Esophagus (tissue), 2 donors: ENCODE measurements around the gene IGSF3. TPM values are rescaled to one million over a fixed set of nuclear protein-coding genes. Genes with fewer than 3 reads are reported as not detected.

Source experiments
- H3K27ac ChIP-seq, 2 donors: one replicate each; pipeline ENCODE4 v1.5.1; 2013; ENCODE audit warnings: low read depth in 2 of 2, mild to moderate bottlenecking in 2 of 2, inconsistent platforms in 1 of 2, low read length in 1 of 2, moderate library complexity in 1 of 2
- H3K27me3 ChIP-seq, 2 donors: one replicate each; pipeline ENCODE4 v1.6.1; 2013; ENCODE audit warnings: low read length in 2 of 2, control low read depth in 1 of 2, mild to moderate bottlenecking in 1 of 2; ENCODE audit not compliant: insufficient read depth in 2 of 2, control insufficient read depth in 1 of 2
- H3K36me3 ChIP-seq, 2 donors: one replicate each; pipeline ENCODE4 v1.6.1; 2013; ENCODE audit warnings: low read length in 1 of 2; ENCODE audit not compliant: control insufficient read depth in 2 of 2, insufficient read depth in 2 of 2
- H3K4me1 ChIP-seq, 2 donors: one replicate each; pipeline ENCODE4 v1.6.1; 2013; ENCODE audit warnings: low read length in 1 of 2; ENCODE audit not compliant: control insufficient read depth in 2 of 2, insufficient read depth in 2 of 2
- H3K4me3 ChIP-seq, 2 donors: one replicate each; pipeline ENCODE4 v1.5.1; 2013; ENCODE audit warnings: low read length in 2 of 2, mild to moderate bottlenecking in 2 of 2, low read depth in 1 of 2, moderate library complexity in 1 of 2
- H3K9me3 ChIP-seq, 2 donors: one replicate each; pipeline ENCODE4 v1.6.1; 2013; ENCODE audit warnings: mild to moderate bottlenecking in 2 of 2, low read depth in 1 of 2, low read length in 1 of 2, moderate library complexity in 1 of 2; ENCODE audit not compliant: control insufficient read depth in 2 of 2, insufficient read depth in 1 of 2
- WGBS, 2 donors: extraction: QIAGEN DNeasy Blood & Tissue Kit; methylation state at CpG; one replicate each; pipeline ENCODE4 v1.1.7; 2013; 5-methylcytosine and 5-hydroxymethylcytosine counted together
- polyA plus RNA-seq, 2 donors: library from polyadenylated mRNA; stranded (reverse); fragments of 200-250 nt; gene quantifications; one replicate each; pipeline ENCODE4 v1.2.3, GENCODE V29; 2013
- donor health status: healthy with polysubstance abuse.
- donor health status: Bipolar disorder and iron deficiency.

Gene IGSF3
- polyA plus RNA-seq, 2 donors = 11.0 to 15.5 TPM

DNA sequence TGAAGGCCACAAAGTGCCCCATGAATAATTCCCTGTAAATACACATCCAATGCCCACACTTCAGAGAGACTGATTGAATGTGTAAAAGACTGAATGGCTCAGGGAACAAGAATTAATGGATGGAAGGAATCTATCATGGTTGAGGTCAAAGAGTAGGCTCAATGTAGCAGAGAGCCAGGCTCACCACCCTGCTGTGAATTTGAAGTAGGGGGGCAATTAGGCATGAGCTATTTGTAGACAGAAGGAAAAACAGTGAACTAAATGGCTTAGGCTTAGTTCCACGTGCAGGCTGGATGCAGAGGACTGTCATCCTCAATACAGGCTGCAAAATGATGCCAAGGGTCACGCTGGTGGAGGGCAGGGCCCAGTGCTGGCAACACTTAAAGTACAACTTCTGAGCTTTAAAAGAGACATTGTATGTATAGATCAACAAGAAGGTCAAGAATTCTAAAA lies 22.9 kb upstream of the IGSF3 start:
- H3K9me3 ChIP-seq = no peaks in the 10 kb centered on the region
- H3K4me1 ChIP-seq = peaks cover 0 to 13% of the 10 kb centered on the region in 2 donors
- H3K4me3 ChIP-seq = no peak overlapping the region
- H3K27ac ChIP-seq = no peak overlapping the region
- no peaks in the 10 kb centered on the region for H3K36me3 ChIP-seq
- no peaks in the 10 kb centered on the region for H3K27me3 ChIP-seq
- 40 to 49% methylated on average over 2 of the region's 2 CpGs for WGBS, 2 donors

GRCh38 chr1:116686723-116687352 lies 19.3 kb upstream of the IGSF3 start:
- Histone ChIP-seq H3K4me1 (peaks cover 0 to 4% of the 10 kb centered on the region in 2 donors), H3K27me3 (no peaks in the 10 kb centered on the region), H3K27ac (no peak overlapping the region), H3K9me3 (no peaks in the 10 kb centered on the region), H3K36me3 (no peaks in the 10 kb centered on the region), H3K4me3 (no peak overlapping the region)
- 69 to 78% methylated on average over 4 of the region's 4 CpGs for WGBS, 2 donors

DNA sequence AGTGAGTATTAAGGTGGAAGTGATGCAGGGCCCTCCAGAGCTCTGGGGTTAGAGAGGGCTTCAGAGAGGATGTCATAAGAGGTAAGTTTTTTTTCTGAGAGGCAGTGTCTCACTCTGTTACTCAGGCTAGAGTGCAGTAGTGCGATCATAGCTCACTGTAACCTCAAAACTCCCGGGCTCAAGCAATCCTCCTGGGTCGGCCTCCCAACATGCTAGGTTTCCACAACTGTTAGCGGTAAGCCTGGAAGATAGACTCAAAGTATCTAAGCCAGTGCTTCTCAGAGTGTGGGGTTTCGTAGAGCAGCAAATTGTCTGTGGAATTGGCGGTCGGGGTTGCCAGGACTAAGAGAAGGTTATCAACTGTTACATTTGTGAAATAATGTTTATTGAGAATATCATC lies 18.6 kb upstream of the IGSF3 start:
- Histone ChIP-seq H3K27ac (no peak overlapping the region), H3K4me3 (no peak overlapping the region), H3K36me3 (no peaks in the 10 kb centered on the region), H3K4me1 (peaks cover 0 to 4% of the 10 kb centered on the region in 2 donors), H3K27me3 (no peaks in the 10 kb centered on the region), H3K9me3 (no peaks in the 10 kb centered on the region)
- 96% methylated on average over 7 of the region's 7 CpGs for WGBS, 2 donors

- Histone ChIP-seq H3K4me3 (no peak overlapping the region), H3K27ac (no peak overlapping the region), H3K36me3 (no peaks in the 10 kb centered on the region), H3K4me1 (peaks cover 0 to 2% of the 10 kb centered on the region in 2 donors), H3K9me3 (no peaks in the 10 kb centered on the region), H3K27me3 (no peaks in the 10 kb centered on the region)
- WGBS, 2 donors = 38 to 47% methylated on average over 2 of the region's 2 CpGs
Measured at GRCh38 chr1:116684575-116684974, 17.0 kb upstream of the IGSF3 start.

DNA sequence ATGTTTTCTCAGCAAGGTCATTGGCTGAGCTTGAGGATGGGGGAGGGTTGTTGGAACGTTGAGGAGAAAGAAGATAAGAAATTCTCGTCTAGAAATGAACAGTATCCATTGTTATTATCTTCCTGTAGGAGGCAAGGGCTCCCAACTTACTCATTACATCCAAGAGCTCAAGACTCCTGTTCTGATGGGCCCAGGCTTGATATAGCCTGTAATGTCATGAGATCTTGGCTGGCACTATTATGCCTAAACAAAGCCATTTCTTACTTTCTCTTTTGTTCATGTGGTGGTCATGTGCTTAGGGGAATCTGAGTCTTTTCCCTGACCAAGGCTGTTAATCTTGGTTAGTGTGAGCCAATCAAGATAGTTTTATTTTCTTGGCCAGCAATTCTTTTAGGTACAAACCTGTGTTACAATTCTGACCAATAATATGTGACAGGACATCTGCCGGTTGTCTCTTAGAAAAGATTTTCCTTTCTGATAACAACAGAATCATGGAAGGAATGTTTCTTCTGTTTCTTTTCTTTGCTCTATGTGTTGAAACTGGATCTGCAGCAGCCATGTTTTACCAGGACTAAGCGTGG lies 15.2 kb upstream of the IGSF3 start:
- H3K9me3 ChIP-seq = no peaks in the 10 kb centered on the region
- no peak overlapping the region for H3K27ac ChIP-seq
- WGBS, 2 donors = 53 to 60% methylated on average over 4 of the region's 4 CpGs
- no peaks in the 10 kb centered on the region for H3K27me3 ChIP-seq
- no peaks in the 10 kb centered on the region for H3K4me1 ChIP-seq
- H3K4me3 ChIP-seq = no peak overlapping the region
- H3K36me3 ChIP-seq = no peaks in the 10 kb centered on the region

DNA sequence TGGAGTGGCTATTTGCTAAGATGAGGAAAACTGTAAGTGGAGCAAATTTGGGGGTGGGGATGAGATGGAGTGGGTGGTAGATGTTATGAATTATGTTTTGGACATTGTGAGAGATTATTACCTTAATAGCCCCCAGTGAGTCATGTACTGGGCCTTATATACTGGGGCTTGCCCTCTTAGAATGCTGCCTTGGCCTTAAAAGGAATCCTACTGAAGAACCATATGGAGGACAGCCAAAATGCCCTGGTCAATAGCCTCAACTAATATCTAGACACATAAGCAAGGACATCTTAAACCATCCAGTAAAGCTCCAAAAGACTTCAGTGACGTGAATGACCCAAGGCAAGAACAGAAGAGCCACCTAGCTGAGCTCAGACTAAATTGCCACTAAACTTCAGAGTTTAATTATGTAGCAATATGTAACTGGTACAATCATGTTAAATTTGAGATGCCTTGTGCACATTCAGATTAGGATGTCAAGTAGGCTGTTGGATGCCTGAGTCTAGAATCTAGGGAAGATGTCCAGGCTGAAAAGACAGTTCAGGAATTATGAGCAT lies 13.9 kb upstream of the IGSF3 start:
- WGBS, 2 donors = 89% methylated on average over 1 of the region's 1 CpG
- no peak overlapping the region for H3K27ac ChIP-seq

GRCh38 chr1:116680752-116681151 lies 13.2 kb upstream of the IGSF3 start:
- Histone ChIP-seq H3K27ac (no peak overlapping the region), H3K4me3 (no peak overlapping the region), H3K27me3 (no peaks in the 10 kb centered on the region), H3K4me1 (peaks cover 0 to 4% of the 10 kb centered on the region in 2 donors), H3K36me3 (no peaks in the 10 kb centered on the region), H3K9me3 (no peaks in the 10 kb centered on the region)
- WGBS, 2 donors = 51 to 77% methylated on average over 4 of the region's 4 CpGs

More for the DNA sequence above, 13.9 kb upstream of the IGSF3 start:
- no peak overlapping the region for H3K4me3 ChIP-seq
- H3K9me3 ChIP-seq = no peaks in the 10 kb centered on the region
- H3K36me3 ChIP-seq = no peaks in the 10 kb centered on the region
- peaks cover 0 to 4% of the 10 kb centered on the region in 2 donors for H3K4me1 ChIP-seq
- no peaks in the 10 kb centered on the region for H3K27me3 ChIP-seq

DNA sequence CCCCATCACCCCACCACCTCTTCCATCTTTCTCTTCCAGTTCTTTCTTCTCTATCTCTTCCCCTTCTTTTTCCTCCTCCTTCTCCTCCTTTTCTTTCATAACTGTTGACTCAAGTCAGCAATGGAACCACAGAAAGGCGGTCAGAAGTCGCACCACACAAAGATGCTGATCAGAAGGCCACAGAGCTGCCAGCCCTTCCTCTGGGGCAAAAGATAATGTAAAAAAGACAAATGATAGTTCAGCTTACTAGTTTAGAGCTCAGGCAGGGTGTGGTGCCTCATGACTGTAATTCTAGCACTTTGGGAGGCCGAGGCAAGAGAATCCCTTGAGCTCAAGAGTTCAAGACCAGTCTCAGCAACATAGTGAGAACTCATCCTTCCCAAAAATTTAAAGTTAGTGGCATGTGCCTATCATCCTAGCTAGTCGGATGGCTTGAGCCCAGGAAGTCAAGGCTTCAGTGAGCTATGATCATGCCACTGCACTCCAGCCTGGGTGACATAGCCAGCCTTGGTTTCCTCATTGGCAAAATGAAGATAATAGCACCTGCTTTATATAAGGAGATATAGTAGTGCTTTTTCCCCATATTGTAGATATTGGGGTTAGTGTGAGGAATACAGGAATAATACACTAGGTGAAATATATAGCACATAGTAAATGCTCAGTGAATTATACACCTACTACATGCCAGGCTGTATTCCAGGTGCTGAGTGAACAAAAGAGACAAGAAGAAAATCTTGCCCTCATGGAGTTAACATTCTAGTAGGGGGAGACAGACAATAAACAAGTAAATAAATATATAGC lies 12.5 kb upstream of the IGSF3 start:
- WGBS, 2 donors = 88 to 91% methylated on average over 4 of the region's 4 CpGs
- H3K36me3 ChIP-seq = no peaks in the 10 kb centered on the region

DNA sequence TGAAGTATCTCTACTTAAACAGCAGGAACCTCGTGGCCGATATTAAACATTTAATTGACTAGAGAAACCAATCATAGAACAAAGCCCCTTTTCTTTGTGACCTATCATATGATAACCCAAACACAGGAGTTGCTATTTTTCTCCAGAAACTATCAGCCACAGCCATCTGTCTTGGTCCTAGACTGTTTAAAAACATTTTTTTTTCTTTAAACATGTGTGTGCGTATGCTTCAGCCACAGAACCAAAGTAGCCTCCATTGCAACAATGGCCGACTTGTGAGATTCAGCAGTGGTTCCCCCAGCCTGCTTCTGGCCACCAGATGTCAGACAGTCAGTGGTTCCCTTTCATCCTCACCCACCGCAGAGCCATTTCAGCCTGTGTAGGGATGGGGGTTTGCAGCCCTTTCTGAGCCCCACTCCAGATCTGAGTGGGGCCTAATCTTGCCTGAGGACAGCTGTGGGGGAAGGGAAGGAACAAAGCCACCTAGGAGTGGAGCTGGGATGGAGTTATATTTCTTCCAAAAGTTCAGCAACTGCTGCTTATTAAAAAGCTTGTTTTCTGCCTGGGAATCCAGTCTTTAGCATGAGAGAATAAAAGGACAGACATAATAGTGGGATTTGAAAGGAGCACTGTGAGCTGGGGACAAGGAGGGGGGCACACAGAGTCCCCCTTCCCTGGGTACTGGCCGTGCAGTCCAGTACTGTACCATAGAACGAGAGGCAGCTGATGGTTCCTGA lies 11.7 kb upstream of the IGSF3 start:
- Histone ChIP-seq H3K4me1 (peaks cover 0 to 4% of the 10 kb centered on the region in 2 donors), H3K36me3 (no peaks in the 10 kb centered on the region), H3K4me3 (no peak overlapping the region), H3K27me3 (no peaks in the 10 kb centered on the region), H3K9me3 (no peaks in the 10 kb centered on the region), H3K27ac (no peak overlapping the region)
- 71 to 78% methylated on average over 7 of the region's 7 CpGs for WGBS, 2 donors

More for the DNA sequence above, 12.5 kb upstream of the IGSF3 start:
- no peak overlapping the region for H3K4me3 ChIP-seq
- no peak overlapping the region for H3K27ac ChIP-seq
- H3K9me3 ChIP-seq = no peaks in the 10 kb centered on the region
- peaks cover 0 to 4% of the 10 kb centered on the region in 2 donors for H3K4me1 ChIP-seq
- no peaks in the 10 kb centered on the region for H3K27me3 ChIP-seq
